NCI-H1048 (cell line): ENCODE measurements around the gene ECHS1.
"Not testable (repeated sequence)": the region's sequence is repeated elsewhere in the genome, so short reads cannot be mapped to it uniquely, and the experiment has no call there.

Source experiments
- DNase-seq: peaks from one replicate; lab custom pipeline; 2025; lab: John Stamatoyannopoulos, UW

ECHS1 gene

GRCh38 chr10:133378251-133379096, 5.3 kb upstream of the ECHS1 start:
- DNase-seq, result no peak

DNA sequence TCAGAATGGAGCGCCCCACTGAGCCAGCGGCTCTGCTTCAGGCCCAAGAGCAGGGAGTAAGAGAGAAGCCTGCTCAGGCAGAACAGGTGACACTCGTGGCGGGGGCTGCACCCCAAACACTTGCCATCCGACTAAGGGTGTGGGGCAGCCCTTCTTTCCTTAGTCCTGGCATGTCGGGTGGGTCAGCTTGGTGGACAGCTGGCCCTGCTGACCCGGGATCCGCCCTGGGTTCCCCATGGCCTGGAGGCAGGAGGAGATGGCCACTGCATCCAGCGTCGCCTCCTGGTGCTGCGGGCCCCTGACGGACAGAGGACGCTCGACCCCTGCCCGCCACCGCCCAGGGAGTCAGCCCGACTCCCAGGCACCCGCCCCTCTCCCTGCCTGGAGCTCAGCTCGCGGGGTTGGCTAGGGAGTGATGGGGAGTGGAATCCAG, 4.7 kb upstream of the ECHS1 start:
- DNase-seq, result no peak

- no peak for DNase-seq
Measured at GRCh38 chr10:133377025-133377817, 4.1 kb upstream of the ECHS1 start.

- DNase-seq, result not testable (repeated sequence)
Measured at GRCh38 chr10:133376183-133376582, 3.0 kb upstream of the ECHS1 start.

- DNase-seq, result no peak
Measured at GRCh38 chr10:133375357-133376115, 2.4 kb upstream of the ECHS1 start.

GRCh38 chr10:133372507-133372906, 647 bp downstream of the ECHS1 start:
- no peak for DNase-seq

- no peak for DNase-seq
Measured at GRCh38 chr10:133370030-133370786, 2.9 kb downstream of the ECHS1 start.

DNA sequence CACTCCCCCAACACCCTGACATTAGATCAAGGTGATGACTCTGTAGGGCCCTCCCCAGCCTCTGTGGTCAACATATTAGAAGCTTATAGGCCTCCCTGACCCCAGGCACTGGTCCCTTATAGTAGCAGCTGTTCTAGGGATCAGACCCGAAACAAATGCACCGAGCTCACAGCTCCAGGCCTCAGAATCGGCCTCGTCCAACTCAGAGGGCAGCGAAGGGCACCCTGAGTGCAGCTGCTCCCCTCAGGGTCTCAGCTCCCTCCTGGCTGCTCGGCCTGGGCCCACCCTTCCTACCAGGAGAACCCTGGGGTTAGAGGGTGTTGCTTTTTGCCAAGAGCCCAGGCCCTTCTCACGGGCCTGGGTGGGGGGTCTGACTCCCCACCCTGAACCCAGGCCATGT, 5.0 kb downstream of the ECHS1 start:
- no peak for DNase-seq

GRCh38 chr10:133367461-133367860, 5.7 kb downstream of the ECHS1 start:
- not testable (repeated sequence) for DNase-seq

DNA sequence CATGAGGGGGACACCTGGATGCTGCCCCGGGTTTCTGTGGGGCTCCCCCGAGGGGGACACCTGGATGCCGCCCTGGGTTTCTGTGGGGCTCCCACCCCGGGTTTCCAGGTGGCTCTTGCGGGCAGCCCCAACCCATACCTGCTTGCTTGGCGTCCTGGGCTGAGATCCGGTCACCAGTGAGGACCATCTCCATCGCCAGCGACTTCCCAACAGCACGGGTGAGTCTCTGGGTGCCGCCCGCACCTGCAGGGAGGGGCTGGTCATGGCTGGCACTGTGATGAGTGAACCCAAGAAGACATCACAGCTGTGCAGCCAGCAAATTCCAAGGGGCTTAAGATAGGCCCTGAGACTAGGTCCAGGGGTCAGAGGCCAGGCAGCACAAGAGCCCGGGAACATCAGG, 6.4 kb downstream of the ECHS1 start:
- DNase-seq, result no peak

- no peak for DNase-seq
Measured at GRCh38 chr10:133366130-133366478, 7.0 kb downstream of the ECHS1 start.

DNA sequence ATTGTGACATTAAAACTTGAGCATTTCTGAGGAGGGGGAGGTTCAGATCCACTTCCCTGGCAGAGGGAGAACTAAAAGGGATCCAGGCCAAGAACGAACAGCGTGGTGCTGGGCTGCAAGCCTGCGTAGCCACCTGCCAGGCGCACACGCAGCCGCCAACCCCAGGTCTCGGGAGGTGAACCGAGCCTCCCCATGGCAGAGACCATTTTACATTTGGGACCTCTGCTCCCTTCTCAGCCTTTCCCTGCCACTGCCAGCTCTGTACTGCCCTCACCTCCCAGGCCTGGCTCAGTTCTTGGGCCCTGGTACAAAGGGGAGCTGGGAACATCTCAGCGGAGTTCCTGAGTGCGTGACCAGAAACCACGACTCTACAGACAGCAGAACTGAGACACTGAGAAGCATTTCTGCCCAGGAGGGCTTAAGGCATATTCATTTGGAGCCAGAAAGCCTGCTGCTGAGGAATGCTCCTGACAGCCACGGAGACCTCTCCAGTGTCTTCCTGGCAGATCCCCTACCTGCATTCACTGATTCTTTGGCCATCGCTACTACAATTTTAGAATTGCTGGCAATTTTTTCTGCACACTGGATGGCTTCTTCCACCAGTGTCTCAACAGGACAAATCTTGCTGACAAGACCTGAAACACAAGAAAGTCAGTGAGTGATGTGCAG, 7.6 kb downstream of the ECHS1 start:
- DNase-seq, result no peak

DNA sequence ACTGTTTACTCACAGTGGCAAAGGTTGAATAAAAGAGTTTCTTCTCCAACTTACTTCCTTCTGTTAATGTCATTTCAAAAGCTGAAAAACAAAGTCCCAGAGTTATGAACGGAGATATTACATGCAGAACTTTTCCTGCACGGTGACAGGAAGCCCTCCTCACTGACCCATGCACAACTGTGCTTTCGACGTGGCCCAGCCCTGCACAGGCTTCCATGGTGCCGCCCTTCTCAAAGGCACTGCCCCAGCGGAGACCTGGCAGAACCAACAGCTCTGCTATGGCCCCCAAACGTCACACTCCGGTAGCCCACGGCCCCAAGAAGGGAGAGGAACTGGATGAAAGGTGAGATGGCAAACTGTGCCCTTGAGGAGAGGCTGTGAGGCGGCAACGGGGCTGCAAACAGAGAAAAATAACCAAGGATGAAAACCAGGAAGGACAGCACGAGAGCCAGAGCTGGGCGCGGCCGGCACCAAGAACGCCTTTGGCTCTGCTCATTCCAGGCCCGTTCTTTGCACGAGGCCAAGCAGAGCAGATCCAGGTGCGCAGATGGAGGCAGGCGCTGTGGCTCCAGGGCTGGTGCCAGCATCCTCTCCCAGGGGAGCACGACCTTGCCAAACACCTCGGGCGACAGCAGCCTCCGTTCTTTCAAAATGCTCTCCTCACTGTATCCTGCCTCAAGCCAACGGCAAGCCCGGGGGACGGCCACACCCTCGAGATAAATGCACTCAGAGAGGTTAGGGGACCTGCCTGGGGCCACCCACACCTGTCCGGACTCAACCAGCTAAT, 8.3 kb downstream of the ECHS1 start:
- no peak for DNase-seq

- no peak for DNase-seq
Measured at GRCh38 chr10:133362846-133363245, 10.3 kb downstream of the ECHS1 start.

DNA sequence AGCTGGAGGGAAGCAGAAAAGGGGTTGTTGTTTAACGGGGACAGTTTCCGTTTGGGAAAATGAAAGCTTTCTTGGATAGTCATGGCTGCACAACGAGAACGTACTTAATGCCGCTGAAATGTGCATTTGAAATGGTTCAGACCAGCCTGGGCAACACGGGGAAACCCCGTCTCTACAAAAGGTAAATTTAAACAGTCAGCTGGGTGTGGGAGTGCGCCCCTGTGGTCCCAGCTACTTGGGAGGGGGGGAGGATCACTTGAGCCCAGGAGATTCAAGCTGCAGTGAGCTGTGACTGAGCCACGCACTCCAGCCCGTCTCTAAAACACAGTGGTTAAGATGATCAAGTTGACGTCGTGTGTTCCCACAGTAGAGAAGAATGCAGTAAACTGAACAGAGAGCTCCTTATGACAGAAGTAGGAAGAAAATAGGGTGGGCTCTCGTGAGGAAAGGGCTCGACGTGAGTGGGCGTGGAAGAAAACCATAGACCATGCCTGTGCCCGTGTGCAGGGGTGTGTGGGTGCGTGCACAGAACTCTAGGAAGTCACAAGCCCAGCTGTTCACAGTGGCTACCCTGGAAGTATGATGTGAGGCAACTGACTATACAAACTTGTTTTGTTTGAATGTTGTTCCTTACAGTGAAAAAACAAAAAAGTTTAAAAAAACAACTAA, 11.2 kb downstream of the ECHS1 start:
- no peak for DNase-seq

DNA sequence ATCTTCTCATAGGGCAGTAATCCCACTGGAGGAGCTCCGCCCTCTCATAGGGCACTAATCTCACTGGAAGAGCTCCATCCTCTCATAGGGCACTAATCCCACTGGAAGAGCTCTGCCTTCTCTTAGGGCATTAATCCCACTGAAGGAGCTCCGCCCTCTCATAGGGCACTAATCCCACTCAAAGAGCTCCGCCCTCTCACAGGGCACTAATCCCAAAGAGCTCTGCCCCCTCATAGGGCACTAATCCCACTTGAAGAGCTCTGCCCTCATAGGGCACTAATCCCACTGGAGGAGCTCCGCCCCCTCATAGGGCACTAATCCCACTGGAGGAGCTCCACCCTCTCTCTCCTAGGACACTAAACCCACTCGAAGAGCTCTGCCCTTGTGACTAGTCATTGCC, 11.9 kb downstream of the ECHS1 start:
- no peak for DNase-seq

DNA sequence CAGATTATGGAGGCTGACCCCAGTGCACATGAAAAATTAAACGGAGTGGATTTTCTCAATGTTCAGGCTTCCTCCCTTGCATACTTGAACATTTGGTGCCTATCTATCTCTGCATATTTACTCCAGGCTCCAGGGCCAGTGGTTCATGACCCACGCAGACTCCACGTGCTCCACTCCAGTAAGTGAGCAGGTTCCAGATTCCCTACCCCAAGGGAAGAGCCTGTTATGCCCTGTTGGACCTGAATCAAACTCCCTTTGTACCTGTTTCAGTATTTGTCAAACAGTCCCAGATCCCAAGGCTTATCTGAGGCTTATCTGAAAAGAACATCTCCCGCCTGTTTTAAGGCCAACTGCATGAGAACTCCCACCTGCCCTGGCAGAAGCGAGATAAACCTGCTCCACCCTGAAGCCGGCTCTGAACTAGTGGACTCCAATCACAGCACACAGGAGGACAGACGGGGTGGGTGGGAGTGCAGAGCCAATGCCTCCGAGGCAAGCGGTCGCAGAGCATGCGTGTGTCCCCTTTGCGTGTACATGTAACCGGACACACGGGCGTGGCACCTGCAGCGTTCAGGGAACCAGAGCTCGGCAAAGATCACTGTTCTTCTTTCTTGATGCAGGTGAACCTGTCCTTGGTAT, 13.1 kb downstream of the ECHS1 start:
- DNase-seq, result no peak

DNA sequence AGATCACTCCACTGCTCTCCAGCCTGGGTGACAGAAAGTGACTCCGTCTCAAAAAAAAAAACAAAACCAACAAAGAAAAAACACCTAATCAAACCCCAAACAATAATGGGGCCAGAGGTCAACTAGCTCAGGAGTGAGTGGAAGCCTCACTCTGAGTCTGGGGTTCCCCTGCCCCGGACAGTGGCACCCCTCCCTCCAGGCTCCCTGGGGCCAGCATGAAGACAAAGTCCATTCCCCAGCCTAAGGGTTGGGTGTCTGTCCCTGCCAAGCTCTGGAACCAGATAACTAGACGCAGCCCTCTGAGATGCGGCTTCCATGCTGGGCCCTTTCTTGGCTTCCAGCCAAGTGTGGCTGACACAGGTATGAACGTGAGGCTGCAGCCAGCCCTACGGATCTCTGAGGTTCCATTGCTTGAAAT, 13.6 kb downstream of the ECHS1 start:
- no peak for DNase-seq

GRCh38 chr10:133358925-133359310, 14.2 kb downstream of the ECHS1 start:
- no peak for DNase-seq
